HG03097 (cell line): ENCODE data around the gene SFSWAP.
"Not testable (repeated sequence)": the region's sequence is repeated elsewhere in the genome, so short reads cannot be mapped to it uniquely, and the experiment has no call there.

Experiments used
- ATAC-seq: cut with Tn5 transposase; IDR thresholded peaks from one replicate; pipeline ENCODE4 v1.9.1; 2021; ENCODE audit not compliant: unreplicated experiment, low FRiP score

SFSWAP gene

GRCh38 chr12:131701705-131702572, 9.0 kb upstream of the SFSWAP start:
- no peak for ATAC-seq

- no peak for ATAC-seq
Observed at GRCh38 chr12:131702573-131702877, 8.4 kb upstream of the SFSWAP start.

- ATAC-seq: no peak
Observed at GRCh38 chr12:131703161-131703560, 7.7 kb upstream of the SFSWAP start.

GRCh38 chr12:131704509-131704908, 6.4 kb upstream of the SFSWAP start:
- ATAC-seq: no peak

- not testable (repeated sequence) for ATAC-seq
Observed at GRCh38 chr12:131706709-131707108, 4.2 kb upstream of the SFSWAP start.

GRCh38 chr12:131709226-131709625, 1.7 kb upstream of the SFSWAP start:
- no peak for ATAC-seq

GRCh38 chr12:131711551-131712205, 788 bp downstream of the SFSWAP start:
- no peak for ATAC-seq

GRCh38 chr12:131713349-131713748, 2.5 kb downstream of the SFSWAP start:
- no peak for ATAC-seq

- no peak for ATAC-seq
Observed at GRCh38 chr12:131714759-131715158, 3.9 kb downstream of the SFSWAP start.

GRCh38 chr12:131716282-131716681, 5.4 kb downstream of the SFSWAP start:
- no peak for ATAC-seq

- no peak for ATAC-seq
Observed at GRCh38 chr12:131720241-131720640, 9.4 kb downstream of the SFSWAP start.

GRCh38 chr12:131720921-131721320, 10.0 kb downstream of the SFSWAP start:
- no peak for ATAC-seq

GRCh38 chr12:131721548-131721947, 10.7 kb downstream of the SFSWAP start:
- no peak for ATAC-seq

- no peak for ATAC-seq
Observed at GRCh38 chr12:131723532-131723931, 12.6 kb downstream of the SFSWAP start.

GRCh38 chr12:131724534-131724933, 13.6 kb downstream of the SFSWAP start:
- ATAC-seq: no peak

- ATAC-seq: no peak
Observed at GRCh38 chr12:131725503-131725902, 14.6 kb downstream of the SFSWAP start.

GRCh38 chr12:131728720-131729119, 17.8 kb downstream of the SFSWAP start:
- ATAC-seq: no peak

- no peak for ATAC-seq
Observed at GRCh38 chr12:131729254-131729955, 18.5 kb downstream of the SFSWAP start.

- no peak for ATAC-seq
Observed at GRCh38 chr12:131732996-131733615, 22.2 kb downstream of the SFSWAP start.

GRCh38 chr12:131733874-131734273, 23.0 kb downstream of the SFSWAP start:
- ATAC-seq: no peak
